ENCODE data around the gene PPFIA1.
A peak's percentile ranks its signal among the peaks of the same experiment; 100 is the strongest.

PPFIA1 gene

GRCh38 chr11:70270104-70270876 lies at the start of gene PPFIA1:
TSS of gene PPFIA1 (plus strand) at chr11:70270690. CDS start at chr11:70272173, 1,483 bp downstream.
- peak; percentile 97 for DNase-seq

DNA sequence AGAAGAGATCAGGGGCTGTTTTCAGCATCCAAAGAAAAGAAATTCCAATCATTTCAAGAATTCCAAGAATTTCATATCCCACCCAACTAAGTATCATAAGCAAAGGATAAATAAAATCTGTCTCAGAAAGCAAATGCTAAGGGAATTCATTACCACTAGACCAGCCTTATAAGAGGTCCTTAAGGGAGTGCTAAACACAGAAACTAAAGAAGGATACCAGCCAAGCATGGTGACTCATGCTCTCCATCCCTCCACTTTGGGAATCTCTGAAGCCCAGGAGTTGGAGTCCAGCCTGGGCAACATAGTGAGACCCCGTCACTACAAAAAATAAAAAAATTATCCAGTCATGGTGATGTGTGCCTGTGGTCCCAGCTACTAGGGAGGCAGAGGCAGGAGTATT lies 49.6 kb upstream of the PPFIA1 start:
- no peak for DNase-seq

GRCh38 chr11:70225681-70226177 lies 44.8 kb upstream of the PPFIA1 start:
- no peak for DNase-seq

DNA sequence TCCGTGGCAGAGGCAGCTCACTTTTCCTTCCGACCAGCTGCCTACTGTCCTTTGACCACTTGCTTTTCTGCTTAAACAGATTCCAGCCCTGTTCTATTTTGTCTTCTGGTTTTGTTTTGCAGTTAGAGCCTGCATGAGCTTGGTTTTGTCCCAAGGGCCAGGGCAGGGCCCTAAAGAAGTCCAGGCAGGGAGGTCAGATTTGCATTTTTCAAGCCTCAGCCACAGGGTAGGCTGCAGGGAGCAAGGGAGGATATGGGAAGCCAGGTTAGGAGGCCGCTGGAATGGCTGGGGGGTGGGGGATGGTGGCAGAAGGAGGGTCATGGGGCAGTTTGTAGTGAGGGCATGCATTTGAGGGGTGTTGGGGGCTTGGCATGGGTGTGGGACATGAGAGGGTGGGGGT lies 44.3 kb upstream of the PPFIA1 start:
- no peak for DNase-seq

GRCh38 chr11:70226967-70227366 lies 43.5 kb upstream of the PPFIA1 start:
- no peak for DNase-seq

DNA sequence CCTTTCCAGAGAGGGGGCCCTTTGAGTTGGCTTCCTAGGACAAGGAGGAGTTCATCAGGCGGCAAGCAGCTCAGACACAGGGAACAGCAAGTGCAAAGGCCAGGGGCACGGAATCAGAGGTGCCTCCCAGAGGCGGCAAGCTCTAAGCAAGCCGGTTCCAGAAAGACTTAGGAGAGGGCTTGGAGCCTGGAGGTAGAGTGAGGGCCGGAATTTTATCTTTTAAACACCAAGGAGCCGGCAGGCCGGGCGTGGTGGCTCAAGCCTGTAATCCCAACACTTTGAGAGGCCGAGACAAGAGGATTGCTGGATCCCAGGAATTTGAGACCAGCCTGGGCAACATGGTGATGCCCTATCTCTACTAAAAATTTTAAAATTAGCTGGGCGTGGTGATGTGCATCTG lies 40.8 kb upstream of the PPFIA1 start:
- DNase-seq: no peak

GRCh38 chr11:70230151-70230839 lies 40.2 kb upstream of the PPFIA1 start:
- no peak for DNase-seq

GRCh38 chr11:70230840-70231710 lies 39.4 kb upstream of the PPFIA1 start:
- DNase-seq: no peak

DNA sequence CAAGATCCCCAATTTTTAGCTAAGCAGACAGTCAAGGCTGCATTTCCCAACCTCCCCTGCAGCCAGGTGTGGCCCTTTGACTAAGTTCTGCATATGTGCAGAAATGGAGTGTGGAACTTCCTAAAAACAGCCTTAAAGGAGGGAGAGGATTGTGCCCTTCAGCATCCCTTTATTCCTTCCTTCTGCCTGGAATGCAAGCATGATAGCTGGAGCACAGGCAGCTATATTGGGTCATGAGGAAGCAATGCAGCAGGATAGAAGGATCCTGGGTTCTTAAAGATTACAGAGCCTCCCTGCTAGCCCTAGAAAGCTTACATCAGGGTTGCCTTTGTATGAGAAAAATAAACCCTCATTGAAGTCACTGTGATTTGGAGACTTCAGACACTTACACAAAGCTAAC lies 37.5 kb upstream of the PPFIA1 start:
- no peak for DNase-seq

DNA sequence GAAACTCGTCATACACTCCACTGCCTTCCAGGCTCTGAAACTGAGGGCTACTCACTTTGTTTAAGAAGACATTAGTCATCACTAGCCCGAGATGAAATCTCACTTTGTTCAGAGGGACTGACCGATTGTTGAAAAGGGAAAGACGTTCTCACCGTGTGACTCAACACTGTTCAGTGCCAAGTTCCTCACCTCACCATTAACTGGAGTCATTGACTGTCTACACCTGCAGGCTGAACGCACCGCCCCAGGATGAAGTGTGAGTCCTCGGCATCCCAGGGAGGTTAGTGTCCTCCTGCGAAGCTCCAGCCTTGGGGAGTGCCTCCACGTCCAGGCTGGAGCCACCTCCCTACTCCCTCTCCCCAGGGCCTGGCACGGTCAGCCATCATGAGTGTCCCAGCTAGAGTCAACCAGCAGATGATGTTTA lies 37.0 kb upstream of the PPFIA1 start:
- DNase-seq: no peak

- DNase-seq: no peak
Measured at GRCh38 chr11:70233962-70234361, 36.5 kb upstream of the PPFIA1 start.

DNA sequence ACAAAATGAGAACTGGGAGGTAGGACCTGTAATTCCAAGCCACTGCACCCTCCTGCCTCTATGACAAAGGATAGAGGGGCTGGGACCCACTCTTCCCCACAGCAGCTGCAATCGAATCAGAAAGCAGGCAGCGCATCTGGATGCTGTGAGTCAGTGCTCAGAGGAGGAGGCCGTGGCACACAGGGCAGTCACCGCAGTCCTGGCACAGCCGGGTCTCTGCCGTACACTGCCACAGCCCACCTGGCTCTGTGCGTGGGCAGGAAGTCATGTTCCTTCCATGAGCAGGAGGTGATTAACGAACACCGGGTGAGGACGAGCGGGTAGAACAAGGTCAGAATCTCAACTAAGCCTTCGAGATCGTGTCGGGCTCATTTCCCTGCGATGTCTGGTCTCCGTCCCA lies 30.2 kb upstream of the PPFIA1 start:
- no peak for DNase-seq

DNA sequence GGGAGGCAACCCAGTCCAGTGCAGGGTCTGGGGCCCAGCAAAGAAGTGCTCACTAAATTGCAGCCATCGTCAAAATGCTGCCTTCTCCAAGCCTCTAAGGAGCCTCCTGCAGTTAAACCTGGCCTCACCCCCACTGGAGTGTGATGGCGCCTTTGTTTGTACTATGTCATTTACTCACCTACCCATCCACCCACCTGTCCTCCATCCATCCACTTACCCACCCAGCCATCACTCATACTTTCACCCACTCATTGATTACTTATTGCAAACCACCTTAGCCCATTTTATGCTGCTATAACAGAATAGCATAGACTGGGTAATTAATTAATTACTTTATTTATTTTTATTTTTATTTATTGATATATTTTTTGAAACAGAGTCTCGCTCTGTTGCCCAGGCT lies 28.8 kb upstream of the PPFIA1 start:
- DNase-seq: no peak

DNA sequence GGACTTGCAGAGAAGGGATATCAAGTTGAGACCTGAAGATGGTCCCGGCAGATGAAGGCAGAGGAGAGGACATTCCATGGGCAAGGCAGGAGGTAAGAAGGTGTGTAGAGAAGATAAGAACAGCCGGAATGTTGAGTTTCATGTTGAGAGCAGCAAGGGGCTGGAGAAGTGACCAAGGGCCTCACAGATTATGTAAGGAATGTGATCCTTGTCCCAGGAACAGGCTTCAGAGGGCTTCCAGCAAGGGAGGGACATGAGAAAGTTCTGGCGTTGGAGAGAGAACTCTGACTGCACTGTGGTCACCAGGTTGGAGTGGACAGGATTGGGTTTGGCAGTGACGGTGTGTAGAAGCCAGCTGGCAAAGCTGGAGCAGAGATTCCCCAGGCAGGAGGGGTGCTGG lies 27.6 kb upstream of the PPFIA1 start:
- no peak for DNase-seq

GRCh38 chr11:70243912-70244652 lies 26.4 kb upstream of the PPFIA1 start:
- DNase-seq: no peak

- DNase-seq: no peak
Measured at GRCh38 chr11:70244698-70245097, 25.8 kb upstream of the PPFIA1 start.

DNA sequence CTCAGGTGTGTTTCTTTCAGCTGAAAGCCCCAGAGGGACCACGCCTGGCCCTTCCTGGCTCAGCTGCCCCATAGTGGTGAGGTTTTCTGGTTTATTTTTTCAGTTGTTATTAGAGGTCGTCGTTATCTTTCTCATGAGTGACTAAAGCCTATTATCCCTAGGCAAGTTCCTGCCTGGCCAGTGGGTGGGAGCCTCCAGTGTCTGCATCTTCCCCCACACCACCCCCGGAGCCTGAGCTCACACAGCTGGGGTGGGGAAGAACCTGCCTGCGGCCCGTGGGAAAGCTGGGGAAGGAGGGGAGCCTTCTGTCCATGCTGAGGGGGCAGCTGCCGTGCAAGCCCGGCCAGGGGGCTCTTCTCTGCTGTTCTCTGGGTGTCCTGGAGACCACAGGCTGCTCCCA lies 24.3 kb upstream of the PPFIA1 start:
- no peak for DNase-seq

DNA sequence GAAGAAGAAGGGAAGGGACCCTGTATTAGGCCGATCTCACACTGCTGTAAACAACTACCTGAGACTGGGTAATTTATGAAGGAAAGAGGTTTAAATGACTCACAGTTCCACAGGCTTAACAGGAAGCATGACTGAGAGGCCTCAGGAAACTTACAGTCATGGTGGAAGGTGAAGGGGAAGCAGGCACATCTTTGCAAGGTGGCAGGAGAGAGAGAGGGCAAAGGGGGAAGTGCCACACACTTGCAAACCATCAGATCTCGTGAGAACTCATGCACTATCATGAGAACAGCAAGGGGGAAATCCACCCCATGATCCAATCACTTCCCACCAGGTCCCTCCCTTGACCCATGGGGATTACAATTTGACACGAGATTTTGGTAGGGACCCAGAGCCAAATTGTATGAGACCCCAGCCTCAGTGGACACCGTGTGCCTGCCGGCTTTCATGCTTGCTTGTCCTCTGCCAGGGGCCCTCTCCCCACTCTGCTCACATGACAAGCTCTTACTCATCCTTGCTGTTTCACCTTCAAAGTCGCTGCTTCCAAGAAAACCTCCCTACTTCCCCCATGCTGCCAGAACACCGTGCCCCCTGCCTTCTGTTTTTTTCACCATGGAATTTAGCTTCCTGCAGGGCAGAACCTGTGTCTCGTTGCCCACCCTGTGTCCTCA lies 23.3 kb upstream of the PPFIA1 start:
- DNase-seq: no peak

- no peak for DNase-seq
Measured at GRCh38 chr11:70247710-70248072, 22.8 kb upstream of the PPFIA1 start.

GRCh38 chr11:70250876-70251658 lies 19.4 kb upstream of the PPFIA1 start:
- DNase-seq: no peak

GRCh38 chr11:70251659-70252321 lies 18.7 kb upstream of the PPFIA1 start:
- no peak for DNase-seq
